ENCODE data around the gene KPNB1.

DNA sequence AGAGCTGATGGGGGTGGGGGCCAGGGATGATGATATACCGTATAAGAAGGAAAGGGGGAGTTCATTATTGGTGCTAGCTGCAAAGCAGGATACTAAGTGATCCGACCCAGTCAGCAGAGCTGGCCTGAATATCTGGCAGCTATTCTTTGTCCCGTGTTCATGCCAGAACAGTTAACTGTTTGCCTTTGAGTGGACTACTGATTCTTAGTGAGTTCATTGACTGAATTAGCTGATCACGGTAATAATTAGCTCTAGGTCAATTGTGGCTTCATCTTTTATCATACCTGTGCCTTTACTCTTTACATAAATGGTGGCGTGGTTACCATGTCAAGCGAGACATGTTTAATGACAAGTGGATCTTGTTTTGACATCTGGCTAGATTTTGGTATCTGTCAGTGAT, 5.3 kb downstream of the KPNB1 start:
- TF ChIP-seq EZH2 (IDR thresholded peaks at IDR 0.05; ENCODE audit: low read depth, unreplicated experiment) (no peak), CTCF (conservative IDR thresholded peaks at IDR 0.05; ENCODE audit: low read depth in 2 of 2) (no peak), REST (IDR thresholded peaks at IDR 0.05; ENCODE audit: unreplicated experiment) (no peak), ZNF331 (CRISPR knock-in tag; IDR thresholded peaks at IDR 0.05; ENCODE audit: low read depth) (no peak)
